Hematopoietic multipotent progenitor cell treated with erythropoietin and hydrocortisone succinate and interleukin-3 and kit ligand, for 15 days (in vitro differentiated cells): ENCODE results near the gene TLE5.

ENCODE experiments used
- DNase-seq: peaks from one replicate; pipeline ENCODE4 v3.0.0-alpha.2; 2015; ENCODE audit warnings: low spot score

The TLE5 gene

GRCh38 chr19:3062165-3063105, at the start of gene TLE5:
Gene TLE5 (minus strand): TSS chr19:3062495. CDS start chr19:3062200, 295 bp downstream.
- DNase-seq, result peak; percentile 65

GRCh38 chr19:3111586-3112247, 49.4 kb upstream of the TLE5 start:
- no peak for DNase-seq

GRCh38 chr19:3110126-3110825, 48.0 kb upstream of the TLE5 start:
- no peak for DNase-seq

- DNase-seq, result no peak
These were observed 47.2 kb upstream of the TLE5 start for GRCh38 chr19:3109491-3109890.

GRCh38 chr19:3108775-3109174, 46.5 kb upstream of the TLE5 start:
- DNase-seq, result peak; percentile 71

- DNase-seq, result no peak
These were observed 45.4 kb upstream of the TLE5 start for GRCh38 chr19:3107658-3108057.

GRCh38 chr19:3106509-3107141, 44.3 kb upstream of the TLE5 start:
- no peak for DNase-seq

- no peak for DNase-seq
These were observed 43.6 kb upstream of the TLE5 start for GRCh38 chr19:3105641-3106508.

- DNase-seq, result no peak
These were observed 42.4 kb upstream of the TLE5 start for GRCh38 chr19:3104708-3104983.

GRCh38 chr19:3102239-3103140, 40.2 kb upstream of the TLE5 start:
- DNase-seq, result no peak

GRCh38 chr19:3100747-3101730, 38.7 kb upstream of the TLE5 start:
- no peak for DNase-seq

- no peak for DNase-seq
These were observed 38.0 kb upstream of the TLE5 start for GRCh38 chr19:3100331-3100730.

- no peak for DNase-seq
These were observed 37.3 kb upstream of the TLE5 start for GRCh38 chr19:3099347-3100145.

- DNase-seq, result no peak
These were observed 36.4 kb upstream of the TLE5 start for GRCh38 chr19:3098515-3099346.

GRCh38 chr19:3098141-3098514, 35.8 kb upstream of the TLE5 start:
- no peak for DNase-seq

GRCh38 chr19:3097442-3097871, 35.2 kb upstream of the TLE5 start:
- DNase-seq, result no peak

- DNase-seq, result no peak
These were observed 34.6 kb upstream of the TLE5 start for GRCh38 chr19:3096902-3097326.
